Measurements from ENCODE around the gene C3orf22.

Gene C3orf22

DNA sequence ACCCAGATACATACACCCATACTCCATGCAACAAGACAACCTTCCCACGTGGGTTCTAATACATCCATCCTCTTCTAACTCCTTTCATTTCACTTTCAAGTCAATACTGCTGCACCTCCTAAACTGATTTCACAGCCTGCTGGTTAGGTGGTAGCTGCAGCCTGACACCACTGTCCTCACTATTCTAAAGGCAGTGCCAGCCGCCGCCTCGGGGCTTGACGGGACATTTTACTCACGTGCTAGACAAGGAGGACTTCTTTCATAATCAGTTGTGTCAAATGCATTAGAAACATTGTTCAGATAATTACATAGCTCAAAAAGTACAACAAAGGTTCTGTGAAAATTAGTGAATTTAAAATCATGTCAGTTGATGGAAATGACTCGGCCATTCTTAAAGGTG is 47.4 kb downstream of the C3orf22 start:
- no peak for DNase-seq

DNA sequence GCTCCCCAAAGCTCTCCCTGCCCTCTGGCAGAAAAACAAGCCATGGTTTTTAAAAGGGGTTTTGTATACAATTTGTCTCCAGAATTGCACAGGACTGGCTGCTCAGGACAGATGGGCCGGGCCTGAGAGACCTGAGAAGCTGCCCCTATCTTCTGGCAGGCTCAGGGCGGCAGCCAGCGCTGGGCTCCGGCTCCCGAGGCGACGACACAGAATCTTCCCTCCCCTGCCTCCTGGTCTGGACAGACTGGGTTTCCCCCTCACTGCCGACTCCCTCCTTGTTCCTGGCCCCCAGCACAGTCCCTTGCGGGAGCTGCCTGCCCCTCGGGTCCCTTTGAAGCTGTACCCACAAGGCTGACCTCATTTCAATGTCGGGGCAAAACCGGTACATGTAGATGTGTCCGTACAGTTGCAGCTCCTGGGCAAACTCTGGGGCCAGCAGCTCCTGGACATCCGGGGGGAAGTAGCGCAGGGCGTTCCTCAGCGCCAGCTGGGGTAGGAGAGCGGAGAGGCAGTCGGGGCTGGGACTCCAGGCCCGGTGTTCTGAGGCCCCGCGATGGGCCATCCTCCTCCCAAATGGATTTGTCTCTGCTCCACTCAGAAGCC is 48.3 kb downstream of the C3orf22 start:
- DNase-seq = no peak

DNA sequence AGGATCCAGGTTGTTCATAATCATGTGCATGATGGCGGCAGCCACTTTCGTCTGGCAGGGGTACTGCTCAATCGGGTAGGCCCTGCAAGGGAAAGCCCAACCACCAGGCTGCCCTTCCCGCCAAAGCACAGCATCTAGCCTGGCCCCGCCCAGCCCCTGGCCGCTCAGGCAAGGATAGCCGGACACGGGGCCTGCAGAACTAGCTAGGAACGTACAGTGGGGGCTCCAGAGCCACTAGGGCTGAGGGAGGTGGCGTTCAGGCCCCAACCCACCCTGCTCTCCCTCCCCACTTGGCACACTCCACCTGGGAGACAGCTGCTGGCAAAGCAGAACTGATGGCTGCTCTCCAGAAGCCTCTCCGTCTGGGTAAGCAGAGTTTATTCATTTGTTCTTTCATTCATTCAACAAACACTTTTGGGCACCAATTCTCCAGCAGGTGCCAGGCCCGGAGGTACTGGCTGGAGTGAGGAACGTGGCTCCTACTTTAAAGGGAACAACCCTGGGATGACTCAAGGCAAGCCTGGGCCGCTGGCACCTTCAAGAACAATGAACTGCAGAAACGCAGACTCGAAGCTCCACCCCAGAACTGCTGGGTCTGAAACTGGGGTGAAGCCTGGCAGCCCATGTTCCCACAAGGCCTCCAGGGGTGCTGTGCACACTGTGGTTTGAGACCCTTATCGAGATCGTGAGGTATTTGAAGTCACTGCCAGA is 49.0 kb downstream of the C3orf22 start:
- no peak for DNase-seq

DNA sequence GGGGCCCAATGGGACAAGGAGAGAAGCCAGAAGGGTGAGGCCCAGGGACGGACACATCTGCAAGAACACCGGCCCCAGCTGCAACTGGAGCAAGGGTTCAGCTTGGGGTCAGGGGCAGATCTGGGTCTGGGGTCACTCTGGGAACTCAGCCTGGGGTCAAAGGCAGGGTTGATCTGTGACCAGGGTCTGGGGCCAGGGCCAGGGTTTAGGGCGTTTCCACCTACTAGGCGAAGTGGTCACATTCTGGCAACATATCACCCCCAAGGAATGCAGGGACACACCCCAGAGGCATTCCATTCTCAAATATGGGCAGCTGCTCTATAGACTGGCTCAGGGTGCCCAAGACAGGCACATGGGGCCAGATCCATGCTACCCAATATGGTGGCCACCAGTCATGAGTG is 50.2 kb downstream of the C3orf22 start:
- no peak for DNase-seq

DNA sequence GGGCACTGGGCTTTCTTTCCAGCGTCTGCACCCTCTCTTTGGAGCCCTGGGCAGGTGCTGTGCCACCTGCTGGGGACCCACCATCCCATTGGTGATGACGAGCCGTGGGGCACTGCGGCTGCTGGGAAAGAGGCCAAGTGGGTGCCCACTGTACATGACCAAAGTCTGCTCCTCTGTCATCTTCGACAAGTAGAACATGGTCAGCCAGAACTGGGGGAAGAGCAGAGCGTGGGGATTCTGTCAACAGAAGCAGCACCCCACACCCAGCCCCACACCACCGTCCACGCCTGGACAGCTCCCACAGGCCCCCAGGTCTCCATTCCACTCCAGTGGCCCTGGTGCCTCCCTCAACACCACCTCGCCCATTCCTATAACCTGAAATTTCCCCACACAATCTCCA is 50.8 kb downstream of the C3orf22 start:
- no peak for DNase-seq

DNA sequence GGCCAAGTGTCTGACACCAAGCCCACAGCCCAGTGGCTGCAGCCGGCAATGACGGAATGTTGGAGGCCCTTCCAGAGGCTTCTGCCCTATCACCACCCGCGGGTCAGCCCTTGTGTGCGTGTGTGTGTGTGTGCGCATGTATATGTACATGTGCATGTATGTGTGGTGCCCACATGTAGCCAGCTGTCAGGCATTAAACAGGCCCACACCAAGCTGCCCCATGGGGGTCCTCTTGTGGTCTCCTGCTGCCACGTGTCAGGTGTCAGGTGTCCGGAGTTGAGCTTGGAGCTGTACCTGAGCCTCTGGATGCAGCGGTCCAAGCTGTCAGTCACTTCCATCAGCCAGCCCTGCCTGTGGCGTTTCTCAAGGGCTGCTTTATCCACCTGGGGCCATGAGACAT is 55.0 kb downstream of the C3orf22 start:
- no peak for DNase-seq

DNA sequence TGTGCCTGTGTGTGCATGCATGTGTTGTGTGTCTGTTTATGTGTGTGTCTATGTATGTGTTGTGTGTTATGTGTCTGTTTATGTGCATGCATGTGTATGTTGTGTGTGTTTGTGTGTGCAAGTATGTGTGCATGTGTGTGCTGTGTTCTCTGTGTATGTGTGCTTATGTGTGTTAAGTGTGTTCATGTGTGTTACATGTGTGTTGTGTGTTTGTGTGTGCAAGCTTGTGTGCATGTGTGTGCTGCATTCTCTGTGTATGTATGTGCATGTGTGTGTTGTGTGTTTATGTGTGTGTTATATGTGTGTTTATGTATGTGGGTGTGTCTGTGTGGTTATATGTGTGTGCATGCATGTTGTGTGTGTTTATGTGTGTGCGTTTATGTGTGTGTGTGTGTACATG is 56.1 kb downstream of the C3orf22 start:
- no peak for DNase-seq

DNA sequence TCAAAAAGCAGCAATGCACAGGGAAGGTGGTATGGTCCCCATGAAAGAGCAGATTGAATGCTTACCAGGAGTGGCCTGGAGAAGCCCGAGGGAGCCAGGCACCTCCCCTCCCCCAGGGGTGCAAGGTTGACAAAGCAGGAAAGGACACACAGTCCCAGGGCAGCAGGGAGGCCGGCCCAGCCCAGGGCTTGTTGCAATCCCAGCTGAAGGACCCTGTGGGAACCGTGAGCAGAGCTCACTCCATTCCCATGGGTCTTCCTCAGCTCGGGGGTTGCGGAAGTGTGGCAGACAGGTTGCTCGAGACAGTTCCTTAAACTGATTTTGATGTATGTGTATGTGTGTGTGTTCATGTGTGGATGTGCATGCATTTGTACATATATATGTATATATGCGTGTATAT is 57.0 kb downstream of the C3orf22 start:
- no peak for DNase-seq

DNA sequence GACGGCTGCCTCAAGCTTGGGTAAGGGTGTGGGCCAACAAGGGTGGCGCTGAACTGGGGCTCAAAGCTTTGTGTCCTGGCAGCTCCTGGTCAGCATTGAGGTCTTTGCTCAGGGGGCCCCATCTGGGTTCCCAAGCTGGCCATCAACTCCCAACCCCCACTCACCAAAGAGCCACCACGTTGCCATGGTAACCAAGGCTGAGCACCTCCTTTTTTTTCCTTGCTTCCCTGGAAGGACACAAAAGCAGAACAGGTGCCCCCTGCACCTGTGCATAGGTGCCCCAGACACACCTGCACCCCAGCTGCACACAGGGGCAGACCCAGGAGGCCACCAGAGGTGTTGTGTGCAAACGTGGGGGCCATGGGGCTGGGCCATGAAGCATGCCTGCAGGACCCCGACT is 57.7 kb downstream of the C3orf22 start:
- DNase-seq = no peak

DNA sequence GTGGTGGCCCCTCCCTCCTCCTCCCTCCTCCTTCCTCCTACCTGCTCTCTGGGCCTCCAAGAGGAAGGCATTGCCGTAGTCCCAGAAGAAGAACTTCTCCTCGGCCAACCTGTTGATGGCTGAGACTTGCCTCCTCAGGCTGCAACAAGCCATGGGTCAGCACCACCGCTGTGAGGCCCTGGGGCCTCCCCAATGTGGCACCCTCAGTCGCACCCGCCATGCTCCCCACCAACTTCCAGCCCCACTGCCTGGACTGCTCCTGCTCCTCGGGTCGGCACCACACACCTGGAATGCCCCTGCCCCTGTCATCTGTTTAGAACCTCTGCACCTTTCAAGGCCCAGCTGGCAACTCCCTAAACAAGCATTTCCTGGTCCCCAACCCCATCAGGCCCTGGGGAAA is 58.7 kb downstream of the C3orf22 start:
- no peak for DNase-seq

Measured in activated T-cell treated with anti-CD3 and anti-CD28 coated beads, Interleukin-2, amount 50 U/mL, for 48 hours (primary cell).